Stomach (tissue), 19 donors: Measurements from ENCODE around the gene ARSG. TPM values are rescaled to one million over a fixed set of nuclear protein-coding genes. Genes with fewer than 3 reads are reported as not detected.

Source experiments
- DNase-seq, 2 donors: peaks; one replicate each; pipeline versions ENCODE4 v3.0.0 to v3.0.0-alpha.2; 2013 to 2019
- H3K27ac ChIP-seq, 5 donors: fragments of 200-600 bp in 4 of 5; sonication (generic) in 4 of 5; one replicate each; pipeline ENCODE4 v1.5.1; 2013 to 2019; ENCODE audit warnings: mild to moderate bottlenecking in 1 of 5, moderate library complexity in 1 of 5
- H3K27me3 ChIP-seq, 3 donors: fragments of 200-600 bp; sonication (generic); one replicate each; pipeline ENCODE4 v1.5.1; 2017 to 2019; ENCODE audit warnings: mixed run types in 1 of 3
- H3K36me3 ChIP-seq, 4 donors: fragments of 200-600 bp; sonication (generic); 1 replicate in 3 of 4; 2 replicates in 1 of 4; pipeline ENCODE4 v1.5.1; 2016 to 2019
- H3K4me1 ChIP-seq, 4 donors: fragments of 200-600 bp; sonication (generic); one replicate each; pipeline ENCODE4 v1.5.1; 2016 to 2019
- H3K4me3 ChIP-seq, 4 donors: fragments of 200-600 bp; sonication (generic) in 3 of 4; one replicate each; pipeline ENCODE4 v1.5.1; 2016 to 2019; ENCODE audit warnings: mild to moderate bottlenecking in 1 of 4
- H3K9me3 ChIP-seq, 4 donors: fragments of 200-600 bp; sonication (generic); one replicate each; pipeline ENCODE4 v1.5.1; 2016 to 2019
- CTCF ChIP-seq, 7 experiments: fragments of 450-650 bp in 4 of 7; fragments of 200-600 bp in 3 of 7; sonication (generic) in 3 of 7; IDR thresholded peaks; one replicate each; pipeline ENCODE4 v1.5.1; 2016 to 2019; ENCODE audit warnings: antibody characterized with exemption in 7 of 7, control low read depth in 2 of 7, mild to moderate bottlenecking in 1 of 7
- EP300 ChIP-seq: sonication (generic); formaldehyde crosslinking; IDR thresholded peaks from one replicate; pipeline ENCODE4 v1.6.1; 2017; ENCODE audit warnings: antibody characterized with exemption
- POLR2A ChIP-seq, 4 donors: fragments of 450-650 bp; IDR thresholded peaks; one replicate each; pipeline ENCODE4 v1.6.1; 2016; ENCODE audit warnings: antibody characterized with exemption in 4 of 4, control low read depth in 2 of 4, mild to moderate bottlenecking in 1 of 4, moderate library complexity in 1 of 4
- POLR2AphosphoS5 ChIP-seq, 3 donors: sonication (generic); formaldehyde crosslinking; IDR thresholded peaks; one replicate each; pipeline ENCODE4 v1.6.1; 2016; ENCODE audit warnings: antibody characterized with exemption in 3 of 3
- WGBS, 5 donors: extraction: QIAGEN DNeasy Blood & Tissue Kit in 3 of 5; methylation state at CpG; one replicate each; pipeline versions ENCODE4 v1.1.5 to v1.1.7; 2013 to 2018; 5-methylcytosine and 5-hydroxymethylcytosine counted together
- intact Hi-C: fragments of 100-400 bp; cut with DNase I; formaldehyde crosslinking; loops from one replicate; pipeline ENCODE4 v1.15.1; 2023; ENCODE audit warnings: low total_unique reads
- long read RNA-seq, 10 donors: transcript quantifications; one replicate each; lab custom pipeline, GENCODE V29; 2026
- polyA plus RNA-seq, 3 donors: library from polyadenylated mRNA; stranded (reverse); fragments of 200-250 nt; gene quantifications; one replicate each; pipeline ENCODE4 v1.2.3, GENCODE V29; 2013
- total RNA-seq, 5 donors: library from RNA; depleted of rRNA; stranded (reverse); fragments of >200 nt; gene quantifications; one replicate each; pipeline versions ENCODE4 v1.1.0 to v1.2.3, GENCODE V29; 2014 to 2016
- donor health status: healthy with polysubstance abuse.
- donor health status: Bipolar disorder and iron deficiency.
- donor health status: healthy.

The ARSG gene
- 10 to 100 TPM in 2 of 5 donors, 1 to 10 TPM in 2, under 1 TPM in 1; 0.45 to 74.7 (median 7.5) TPM for total RNA-seq
- polyA plus RNA-seq = 1 to 10 TPM in 2 of 3 donors, under 1 TPM in 1; 0.56 to 1.7 (median 1.1) TPM
- long read RNA-seq, donor 1 = 0 reads
- long read RNA-seq, donor 2, partial matches to known transcripts = 0 of 1 reads
- long read RNA-seq, donor 2, other reads (novel, unspliced or antisense) = 0 of 1 reads
- long read RNA-seq, donor 3 = 0 reads
- long read RNA-seq, donor 4 = 0 reads
- long read RNA-seq, donor 5 = 0 reads
- long read RNA-seq, donor 6 = 0 reads
- long read RNA-seq, donor 7 = 0 reads
- long read RNA-seq, donor 8 = 0 reads
- long read RNA-seq, donor 9, partial matches to known transcripts = 0 of 1 reads
- long read RNA-seq, donor 9, other reads (novel, unspliced or antisense) = 0 of 1 reads
- long read RNA-seq, donor 10 = 0 reads

DNA sequence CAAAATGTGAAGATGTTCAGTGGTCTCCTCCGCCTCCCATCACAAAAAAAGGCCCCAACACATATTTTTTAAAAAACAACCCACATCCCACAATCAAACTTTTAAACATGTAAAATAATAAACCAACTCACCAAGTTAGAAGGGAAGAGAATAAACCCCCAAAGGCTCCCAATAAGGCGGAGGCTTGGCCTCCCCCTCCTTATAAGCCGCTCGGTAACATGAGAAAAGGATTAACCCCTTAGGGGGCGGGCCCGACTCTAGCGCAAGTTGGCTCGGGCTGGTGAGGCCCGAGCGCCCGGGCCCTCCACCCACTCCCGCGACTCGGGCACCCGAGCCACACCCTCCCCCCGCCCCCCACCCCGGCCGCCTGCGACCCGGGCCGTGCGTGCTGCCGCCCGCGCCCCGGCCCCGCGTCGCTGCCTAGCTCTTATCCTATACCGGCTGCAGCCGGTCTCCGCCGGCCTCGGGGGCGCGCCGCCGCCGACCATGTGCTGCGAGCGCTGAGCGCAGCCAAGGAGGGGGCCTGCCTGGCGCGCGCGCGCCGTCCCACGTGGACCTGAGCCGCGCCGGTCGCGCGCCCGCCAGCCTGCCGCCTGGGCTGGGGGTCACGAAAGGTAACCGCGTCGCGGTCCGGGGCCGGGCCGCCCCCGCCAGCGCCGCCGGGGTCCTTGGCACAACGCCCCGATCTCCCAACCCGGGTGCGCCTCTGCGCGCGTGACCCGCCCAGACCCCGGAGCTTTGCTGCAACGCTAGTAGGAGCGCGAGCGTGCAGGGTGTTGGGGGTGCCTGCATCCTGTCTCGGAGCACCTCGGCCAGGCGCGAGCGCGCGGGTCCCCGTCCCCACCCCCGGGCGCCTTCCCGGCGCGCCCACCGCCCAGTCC is at the start of gene ARSG, which contains the start of gene SLC16A6:
Gene ARSG, plus strand, starts transcription at position 541 of the 881 bp plus-strand sequence. CDS start 15,999 bp downstream, outside the sequence.
Gene SLC16A6, minus strand, starts transcription at position 173 of the 881 bp plus-strand sequence. CDS start 12,807 bp downstream, outside the sequence.
- Histone ChIP-seq H3K36me3 (no peaks in the 10 kb centered on the region), H3K9me3 (no peaks in the 10 kb centered on the region), H3K4me1 (peaks cover 24 to 44% (median 30%) of the 10 kb centered on the region in 4 donors), H3K27me3 (peaks cover 5 to 66% (median 19%) of the 10 kb centered on the region in 3 donors), H3K27ac (peak within 1 kb of the TSS; percentile 79 to 87 (median 80)), H3K4me3 (peak within 1 kb of the TSS; percentile 55 to 83 (median 60))
- DNase-seq = peak; percentile 64 to 93
- WGBS, 5 donors = 1 to 2% (median 1%) methylated on average over 12 to 96 of the region's 96 CpGs
- intact Hi-C loops = no loop called here
- TF ChIP-seq POLR2AphosphoS5 (IDR thresholded peaks at IDR 0.05) = no peak
- TF ChIP-seq EP300 = no peak
- TF ChIP-seq CTCF (IDR thresholded peaks at IDR 0.05) = no peak

- DNase-seq = no peak
- H3K27me3 ChIP-seq = no peaks in the 10 kb centered on the region
- TF ChIP-seq POLR2A (IDR thresholded peaks at IDR 0.05) (no peak), EP300 (no peak), CTCF (IDR thresholded peaks at IDR 0.05) (no peak), POLR2AphosphoS5 (IDR thresholded peaks at IDR 0.05) (no peak)
- peaks cover 8 to 30% (median 15%) of the 10 kb centered on the region in 4 donors for H3K4me1 ChIP-seq
- WGBS, 5 donors = 89 to 93% (median 91%) methylated on average over 24 of the region's 24 CpGs
- intact Hi-C loops = no loop called here
- H3K4me3 ChIP-seq = peak overlapping the region; percentile 56 to 91 (median 80)
- peaks cover 0 to 13% (median 7%) of the 10 kb centered on the region in 4 donors for H3K36me3 ChIP-seq
- peak overlapping the region in 4 of 5 donors; percentile 94 to 99 (median 98) for H3K27ac ChIP-seq
- no peaks in the 10 kb centered on the region for H3K9me3 ChIP-seq
These were observed 44.8 kb upstream of the ARSG start for GRCh38 chr17:68246271-68247028.

DNA sequence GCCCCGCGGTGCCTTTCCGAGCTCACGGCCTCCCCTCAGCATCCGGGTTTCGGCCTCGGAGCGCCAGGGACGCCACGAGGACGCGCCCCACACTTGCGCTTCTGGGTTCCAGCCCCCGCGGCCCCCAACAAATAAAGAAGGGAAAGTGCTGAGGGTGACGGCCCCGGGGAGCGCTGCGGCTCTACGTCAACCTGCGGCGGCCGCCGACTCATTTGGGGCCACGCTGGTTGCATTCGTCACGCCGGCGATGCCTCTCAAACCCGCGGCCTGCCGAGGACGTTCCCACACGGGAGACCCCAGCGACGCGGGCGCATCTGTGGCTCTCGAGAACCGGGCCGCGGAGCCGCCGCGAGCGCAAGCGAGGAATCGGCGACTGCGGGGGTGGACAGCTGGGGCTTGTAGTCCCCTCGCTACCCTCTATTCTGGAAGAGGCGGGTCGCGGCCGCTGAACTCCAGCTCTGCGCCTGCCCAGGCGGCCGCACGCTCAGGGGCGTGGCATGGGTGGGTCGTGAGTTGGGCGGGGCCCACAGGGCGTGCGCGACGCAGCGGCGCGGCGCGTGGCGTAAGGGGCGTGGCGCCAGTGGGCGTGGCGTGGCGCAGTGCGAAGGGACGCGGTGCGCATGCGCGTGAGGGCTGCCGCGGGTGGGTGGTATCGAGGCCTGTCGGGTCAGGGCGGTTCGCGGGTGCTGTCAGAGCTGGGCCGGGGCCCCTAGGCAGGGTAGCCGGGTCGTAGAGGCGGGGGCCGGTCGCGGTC is 43.7 kb upstream of the ARSG start, which contains the start of gene AMZ2:
Gene AMZ2, plus strand, starts transcription at position 599 of the 754 bp plus-strand sequence. CDS start 2,145 bp downstream, outside the sequence.
- peak; percentile 95 to 99 for DNase-seq
- peaks cover 0 to 23% (median 17%) of the 10 kb centered on the region in 4 donors for H3K36me3 ChIP-seq
- H3K27ac ChIP-seq = peak within 1 kb of the TSS; percentile 94 to 99 (median 98)
- peaks cover 8 to 30% (median 15%) of the 10 kb centered on the region in 4 donors for H3K4me1 ChIP-seq
- H3K27me3 ChIP-seq = no peaks in the 10 kb centered on the region
- intact Hi-C loops = no loop called here
- no peaks in the 10 kb centered on the region for H3K9me3 ChIP-seq
- 0 to 1% (median 0%) methylated on average over 60 to 97 of the region's 97 CpGs for WGBS, 5 donors
- H3K4me3 ChIP-seq = peak within 1 kb of the TSS; percentile 56 to 91 (median 80)
- TF ChIP-seq CTCF (IDR thresholded peaks at IDR 0.05) = no peak
- TF ChIP-seq POLR2A (IDR thresholded peaks at IDR 0.05) = peak in 2 of 4 donors; percentile 59 to 60
- TF ChIP-seq POLR2AphosphoS5 (IDR thresholded peaks at IDR 0.05) = peak; percentile 95 to 98 (median 95)
